CD4-positive, alpha-beta T cell (primary cell): ENCODE measurements around the gene MNX1. TPM values are rescaled to one million over a fixed set of nuclear protein-coding genes. Genes with fewer than 3 reads are reported as not detected.

ENCODE experiments used
- ATAC-seq: fragments of 200-7000 bp; cut with Tn5 transposase; one replicate; pipeline ENCODE4 v1.10.0; 2022; ENCODE audit warnings: mild to moderate bottlenecking; ENCODE audit not compliant: poor library complexity
- CTCF ChIA-PET: fragments of 350-600 bp; sonication (Branson Sonifier 250); formaldehyde crosslinking; loops from one replicate; lab custom pipeline; 2021; ENCODE audit warnings: antibody characterized with exemption, inconsistent platforms; lab: Charles Lee
- POLR2A ChIA-PET: fragments of 350-600 bp; sonication (Branson Sonifier 250); formaldehyde crosslinking; loops from one replicate; lab custom pipeline; 2021; ENCODE audit warnings: antibody characterized with exemption, inconsistent platforms; lab: Charles Lee
- DNase-seq, 14 experiments: peaks; one replicate each; pipeline ENCODE4 v3.0.0-alpha.2; 2013 to 2020; ENCODE audit warnings: mixed read lengths in 2 of 14
- H3K27ac ChIP-seq, 2 donors: one replicate each; pipeline versions ENCODE4 v1.5.1 to v1.7.0; 2013; ENCODE audit warnings: low read length in 2 of 2, low read depth in 1 of 2, mild to moderate bottlenecking in 1 of 2
- H3K27me3 ChIP-seq, 2 experiments: 1 replicate in 1 of 2; 2 replicates in 1 of 2; pipeline versions ENCODE4 v1.6.1 to v1.7.0; 2013; ENCODE audit warnings: low read length in 2 of 2, control low read depth in 1 of 2, mild to moderate bottlenecking in 1 of 2, moderate library complexity in 1 of 2; ENCODE audit not compliant: insufficient read depth in 2 of 2, control insufficient read depth in 1 of 2
- H3K36me3 ChIP-seq: one replicate; pipeline ENCODE4 v1.6.1; 2013; ENCODE audit warnings: low read length, control low read depth; ENCODE audit not compliant: insufficient read depth
- H3K4me1 ChIP-seq: one replicate; pipeline ENCODE4 v1.6.1; 2013; ENCODE audit warnings: low read length, control low read depth; ENCODE audit not compliant: insufficient read depth
- H3K4me3 ChIP-seq: one replicate; pipeline ENCODE4 v1.5.1; 2013; ENCODE audit warnings: mild to moderate bottlenecking, low read length, moderate library complexity
- H3K9me3 ChIP-seq, 2 experiments: 1 replicate in 1 of 2; 2 replicates in 1 of 2; pipeline versions ENCODE4 v1.6.1 to v1.7.0; 2013; ENCODE audit warnings: low read length in 2 of 2, mild to moderate bottlenecking in 2 of 2, control low read depth in 1 of 2, moderate library complexity in 1 of 2; ENCODE audit not compliant: control insufficient read depth in 1 of 2, insufficient read depth in 1 of 2
- H3K27ac Mint-ChIP-seq: one replicate; pipeline ENCODE4 v1.8.0; 2020; ENCODE audit warnings: mixed read lengths
- H3K27me3 Mint-ChIP-seq: one replicate; pipeline ENCODE4 v1.8.0; 2021; ENCODE audit warnings: mixed read lengths
- H3K36me3 Mint-ChIP-seq: one replicate; pipeline ENCODE4 v1.8.0; 2021; ENCODE audit warnings: low read depth, mixed read lengths
- H3K4me1 Mint-ChIP-seq: one replicate; pipeline ENCODE4 v1.8.0; 2021; ENCODE audit warnings: low read depth, mixed read lengths
- H3K4me3 Mint-ChIP-seq: one replicate; pipeline ENCODE4 v1.8.0; 2020; ENCODE audit warnings: mild to moderate bottlenecking, mixed read lengths
- H3K9me3 Mint-ChIP-seq: one replicate; pipeline ENCODE4 v1.8.0; 2020; ENCODE audit warnings: mixed read lengths
- intact Hi-C, 2 experiments: fragments of 100-400 bp; cut with DNase I in 1 of 2; cut with micrococcal nuclease in 1 of 2; formaldehyde crosslinking; loops; one replicate each; pipeline versions ENCODE4 v1.15.1 to v1.9.0; 2023 to 2025; cut with DNase I, micrococcal nuclease
- total RNA-seq, 174 experiments: library from RNA in 2 of 174; stranded (reverse) in 2 of 174; gene quantifications; one replicate each; pipeline ENCODE4 v1.2.3 and lab custom pipeline; 2021 to 2026
- TF ChIP-seq, protein P1 (sequence below): fragments of 200-600 bp; IDR thresholded peaks from one replicate; pipeline ENCODE4 v1.8.0; 2022; ENCODE audit warnings: antibody characterized with exemption, mild to moderate bottlenecking

Gene MNX1
- total RNA-seq, 2 experiments from 2014 or later, result 0.14 TPM; not detected in 1

DNA sequence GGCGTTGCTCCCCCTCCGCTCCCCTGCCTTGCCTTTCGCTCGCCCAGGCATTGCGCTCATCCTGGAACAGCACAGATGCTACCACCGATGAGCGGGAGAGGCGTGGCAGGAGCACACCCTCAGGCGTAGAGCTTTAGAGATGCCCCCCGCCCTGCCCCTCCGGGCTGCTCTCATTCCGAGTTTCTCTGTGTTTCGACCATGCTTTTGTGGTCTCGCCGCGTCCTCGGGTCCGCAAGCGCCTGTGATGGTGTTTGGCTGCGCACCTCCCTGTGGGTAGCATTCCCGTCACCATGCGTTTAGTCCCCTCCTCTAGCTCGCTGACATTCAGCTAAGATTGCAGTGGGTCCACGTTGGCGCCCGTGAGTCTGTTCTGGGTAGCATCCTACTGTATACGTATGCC lies 42.3 kb downstream of the MNX1 start:
- ATAC-seq (no peak), DNase-seq (no peak)
- H3K9me3 ChIP-seq, result no peaks in the 10 kb centered on the region
- H3K36me3 ChIP-seq, result peaks cover 65% of the 10 kb centered on the region
- H3K27ac Mint-ChIP-seq, result no peak overlapping the region
- H3K4me3 Mint-ChIP-seq, result no peak overlapping the region
- H3K27ac ChIP-seq, result no peak overlapping the region
- H3K27me3 ChIP-seq, result no peaks in the 10 kb centered on the region
- no peaks in the 10 kb centered on the region for H3K9me3 Mint-ChIP-seq
- no peaks in the 10 kb centered on the region for H3K4me1 ChIP-seq
- TF ChIP-seq, protein P1, sequence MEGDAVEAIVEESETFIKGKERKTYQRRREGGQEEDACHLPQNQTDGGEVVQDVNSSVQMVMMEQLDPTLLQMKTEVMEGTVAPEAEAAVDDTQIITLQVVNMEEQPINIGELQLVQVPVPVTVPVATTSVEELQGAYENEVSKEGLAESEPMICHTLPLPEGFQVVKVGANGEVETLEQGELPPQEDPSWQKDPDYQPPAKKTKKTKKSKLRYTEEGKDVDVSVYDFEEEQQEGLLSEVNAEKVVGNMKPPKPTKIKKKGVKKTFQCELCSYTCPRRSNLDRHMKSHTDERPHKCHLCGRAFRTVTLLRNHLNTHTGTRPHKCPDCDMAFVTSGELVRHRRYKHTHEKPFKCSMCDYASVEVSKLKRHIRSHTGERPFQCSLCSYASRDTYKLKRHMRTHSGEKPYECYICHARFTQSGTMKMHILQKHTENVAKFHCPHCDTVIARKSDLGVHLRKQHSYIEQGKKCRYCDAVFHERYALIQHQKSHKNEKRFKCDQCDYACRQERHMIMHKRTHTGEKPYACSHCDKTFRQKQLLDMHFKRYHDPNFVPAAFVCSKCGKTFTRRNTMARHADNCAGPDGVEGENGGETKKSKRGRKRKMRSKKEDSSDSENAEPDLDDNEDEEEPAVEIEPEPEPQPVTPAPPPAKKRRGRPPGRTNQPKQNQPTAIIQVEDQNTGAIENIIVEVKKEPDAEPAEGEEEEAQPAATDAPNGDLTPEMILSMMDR, result no peak
- H3K4me3 ChIP-seq, result no peak overlapping the region
- ChIA-PET CTCF (no interaction called here), POLR2A (interaction anchor here (1.9 kb wide), 1 partner anchor 75 kb away, joined by 4 read pairs; the partner anchor contains the start of gene LMBR1)
- no peaks in the 10 kb centered on the region for H3K4me1 Mint-ChIP-seq
- H3K36me3 Mint-ChIP-seq, result peaks cover 81% of the 10 kb centered on the region
- no peaks in the 10 kb centered on the region for H3K27me3 Mint-ChIP-seq
- intact Hi-C loops, result no loop called here

DNA sequence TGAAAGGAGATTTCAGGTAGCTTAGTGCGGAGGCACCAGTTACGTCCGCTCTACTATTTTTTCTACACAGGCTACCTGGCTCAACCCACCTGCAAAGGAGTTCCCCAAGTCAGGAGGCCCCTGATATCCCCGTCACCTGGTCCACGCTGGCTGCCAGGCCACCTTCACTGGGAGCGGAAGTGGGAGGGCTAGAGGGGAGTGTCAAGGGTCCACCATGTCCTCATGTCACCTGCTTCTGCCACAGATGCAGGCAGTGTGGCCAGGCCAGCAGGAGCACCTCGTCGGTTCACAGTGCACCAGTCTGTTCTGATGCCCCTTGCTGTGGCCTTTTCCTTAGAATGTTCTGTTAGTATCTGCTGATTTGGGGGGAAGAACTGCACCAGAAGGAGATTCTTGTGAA lies 44.1 kb downstream of the MNX1 start:
- CTCF ChIA-PET, result no interaction called here
- H3K4me3 Mint-ChIP-seq, result no peak overlapping the region
- ATAC-seq (no peak), DNase-seq (no peak)
- no peaks in the 10 kb centered on the region for H3K4me1 Mint-ChIP-seq
- no peak overlapping the region for H3K4me3 ChIP-seq
- H3K36me3 Mint-ChIP-seq, result peaks cover 91% of the 10 kb centered on the region
- no peaks in the 10 kb centered on the region for H3K9me3 Mint-ChIP-seq
- H3K9me3 ChIP-seq, result no peaks in the 10 kb centered on the region
- POLR2A ChIA-PET, result interaction anchor here (1.6 to 1.9 kb wide), 2 partner anchors 16 to 73 kb away, joined by 4 read pairs; partner anchors contain the start of gene LMBR1
- TF ChIP-seq, protein P1, result no peak
- peaks cover 75% of the 10 kb centered on the region for H3K36me3 ChIP-seq
- no peaks in the 10 kb centered on the region for H3K4me1 ChIP-seq
- no peak overlapping the region for H3K27ac Mint-ChIP-seq
- H3K27ac ChIP-seq, result no peak overlapping the region
- no peaks in the 10 kb centered on the region for H3K27me3 Mint-ChIP-seq
- intact Hi-C loops, result no loop called here
- no peaks in the 10 kb centered on the region for H3K27me3 ChIP-seq

DNA sequence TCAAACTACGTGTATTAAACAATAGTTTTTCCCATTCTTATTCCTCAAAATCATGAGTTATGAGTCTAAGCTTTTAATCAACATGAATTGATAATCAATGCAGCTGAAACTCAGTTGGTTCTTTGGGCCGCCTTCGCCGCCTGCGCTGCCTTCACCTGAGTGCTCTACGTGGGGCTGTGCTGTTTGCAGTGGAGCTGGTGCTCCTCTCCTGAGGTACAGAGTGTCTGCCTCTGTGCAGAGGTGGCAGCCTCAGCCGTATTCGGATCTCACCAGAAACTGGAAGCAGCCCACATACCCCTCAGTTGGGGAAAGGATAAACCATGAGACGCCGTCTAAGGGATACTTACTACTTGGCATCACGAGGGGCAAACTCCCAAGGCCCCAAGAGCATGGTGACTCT lies 45.5 kb downstream of the MNX1 start:
- TF ChIP-seq, protein P1, result no peak
- no peaks in the 10 kb centered on the region for H3K9me3 Mint-ChIP-seq
- DNase-seq, result no peak
- H3K27me3 Mint-ChIP-seq, result no peaks in the 10 kb centered on the region
- no peak overlapping the region for H3K4me3 ChIP-seq
- no peak for ATAC-seq
- H3K27me3 ChIP-seq, result no peaks in the 10 kb centered on the region
- CTCF ChIA-PET, result no interaction called here
- POLR2A ChIA-PET, result no interaction called here
- intact Hi-C loops, result no loop called here
- H3K27ac ChIP-seq, result no peak overlapping the region
- H3K9me3 ChIP-seq, result no peaks in the 10 kb centered on the region
- H3K4me1 Mint-ChIP-seq, result no peaks in the 10 kb centered on the region
- peaks cover 79% of the 10 kb centered on the region for H3K36me3 ChIP-seq
- H3K27ac Mint-ChIP-seq, result no peak overlapping the region
- H3K36me3 Mint-ChIP-seq, result peaks cover 99% of the 10 kb centered on the region
- H3K4me1 ChIP-seq, result no peaks in the 10 kb centered on the region
- no peak overlapping the region for H3K4me3 Mint-ChIP-seq
